Stimulated activated CD8-positive, alpha-beta memory T cell treated with anti-CD3 and anti-CD28 coated beads, Interleukin-2, amount 100 ng/mL, for 48 hours (primary cell): ENCODE measurements around the gene SLC16A12.
"Not testable (repeated sequence)": the region's sequence is repeated elsewhere in the genome, so short reads cannot be mapped to it uniquely, and the experiment has no call there.

Experiments
- DNase-seq, 2 donors: peaks; one replicate each; pipeline ENCODE4 v3.0.0-alpha.2; 2020; ENCODE audit warnings: low read depth in 2 of 2

Gene SLC16A12

GRCh38 chr10:89391907-89392756, 143.3 kb downstream of the SLC16A12 start, which contains the start of gene IFIT1:
Gene IFIT1 (plus strand): TSS chr10:89392623. CDS start chr10:89392713, 90 bp downstream.
- no peak for DNase-seq

GRCh38 chr10:89391226-89391576, 144.2 kb downstream of the SLC16A12 start:
- DNase-seq = not testable (repeated sequence)

GRCh38 chr10:89390476-89391225, 144.7 kb downstream of the SLC16A12 start:
- DNase-seq = no peak

GRCh38 chr10:89389254-89389653, 146.1 kb downstream of the SLC16A12 start:
- no peak for DNase-seq

- no peak for DNase-seq
Measured at GRCh38 chr10:89388806-89389205, 146.6 kb downstream of the SLC16A12 start.

- no peak for DNase-seq
Measured at GRCh38 chr10:89384474-89385340, 150.7 kb downstream of the SLC16A12 start.

- DNase-seq = no peak
Measured at GRCh38 chr10:89382757-89383156, 152.6 kb downstream of the SLC16A12 start.
